ENCODE measurements around the gene RNF212. TPM values are rescaled to one million over a fixed set of nuclear protein-coding genes. Genes with fewer than 3 reads are reported as not detected.

Gene RNF212
- total and polyA plus RNA-seq, 2 of the 13 experiments (the other 11 are each of a cell fraction or from before 2014, with no cell fraction given) = not detected

DNA sequence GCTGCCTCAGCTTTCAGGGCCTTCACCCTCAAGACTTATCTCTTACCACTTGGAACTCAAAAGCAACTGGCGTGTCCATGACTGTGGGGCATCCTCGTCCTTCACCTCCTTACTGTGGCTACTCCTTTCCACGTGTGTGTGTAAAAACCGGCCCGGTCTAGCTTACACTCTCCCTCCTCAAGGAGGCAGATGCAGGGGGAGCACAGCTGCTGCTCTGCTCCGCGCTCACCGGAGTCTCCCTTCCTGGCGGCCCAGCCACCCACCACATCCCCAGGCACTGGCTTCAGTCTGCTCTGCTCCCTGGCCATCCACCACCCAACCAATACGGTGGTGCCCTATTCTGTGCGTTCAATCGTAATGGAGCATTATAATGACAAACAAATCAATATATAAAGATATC, 8.3 kb downstream of the RNF212 start:
- POLR2A ChIA-PET = no interaction called here
- CTCF ChIA-PET (ENCODE audit: low intra/inter-chr PET ratio, low total read pairs) = no interaction called here
- Histone ChIP-seq H2AFZ (ENCODE audit: low read length) (no peak overlapping the region), H3K4me1 (ENCODE audit: insufficient read depth, low read length) (peaks cover 10% of the 10 kb centered on the region), H3K36me3 (replicated peaks in 1 of 2; ENCODE audit: control insufficient read depth in 1 of 2, insufficient read depth in 2 of 2, low read length in 2 of 2) (no peaks in the 10 kb centered on the region), H3K4me3 (replicated peaks in 1 of 3; ENCODE audit: insufficient read depth in 1 of 3, low read depth in 2 of 3, low read length in 3 of 3) (no peak overlapping the region), H3K9me3 (ENCODE audit: low read length) (no peaks in the 10 kb centered on the region), H3K27me3 (ENCODE audit: control insufficient read depth in 1 of 2, insufficient read depth in 2 of 2, low read length in 2 of 2) (peaks cover 0 to 36% of the 10 kb centered on the region in 2 experiments; a peak in 4 of 5 replicates), H3K9ac (ENCODE audit: insufficient read depth, low read depth, low read length) (no peak overlapping the region), H3K4me2 (ENCODE audit: low read depth, low read length) (no peak overlapping the region), H4K20me1 (ENCODE audit: insufficient read depth, low read length) (no peaks in the 10 kb centered on the region), H3K79me2 (ENCODE audit: insufficient read depth, low read length) (no peaks in the 10 kb centered on the region), H3K27ac (ENCODE audit: extremely low read length, insufficient read depth, low read length) (no peak overlapping the region)
- in situ Hi-C loops (cut with HindIII; ENCODE audit: extremely low pct_ligation_motif_present, low pct_unique_long_range_greater_than_20kb) (no loop called here), intact Hi-C loops (cut with micrococcal nuclease; ENCODE audit: unreplicated experiment) (no loop called here)
- no TSS peak for BruUV-seq (replicated peaks)
- ATAC-seq (no peak), DNase-seq (ENCODE audit: low spot score) (no peak), FAIRE-seq (no peak)
- no peak for TF ChIP-seq ZNF20 (CRISPR knock-in tag; IDR thresholded peaks at IDR 0.05)
- TF ChIP-seq, protein P1, sequence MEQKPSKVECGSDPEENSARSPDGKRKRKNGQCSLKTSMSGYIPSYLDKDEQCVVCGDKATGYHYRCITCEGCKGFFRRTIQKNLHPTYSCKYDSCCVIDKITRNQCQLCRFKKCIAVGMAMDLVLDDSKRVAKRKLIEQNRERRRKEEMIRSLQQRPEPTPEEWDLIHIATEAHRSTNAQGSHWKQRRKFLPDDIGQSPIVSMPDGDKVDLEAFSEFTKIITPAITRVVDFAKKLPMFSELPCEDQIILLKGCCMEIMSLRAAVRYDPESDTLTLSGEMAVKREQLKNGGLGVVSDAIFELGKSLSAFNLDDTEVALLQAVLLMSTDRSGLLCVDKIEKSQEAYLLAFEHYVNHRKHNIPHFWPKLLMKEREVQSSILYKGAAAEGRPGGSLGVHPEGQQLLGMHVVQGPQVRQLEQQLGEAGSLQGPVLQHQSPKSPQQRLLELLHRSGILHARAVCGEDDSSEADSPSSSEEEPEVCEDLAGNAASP (CRISPR knock-in tag; IDR thresholded peaks at IDR 0.05; ENCODE audit: borderline replicate concordance) = no peak
- TF ChIP-seq, protein P2, sequence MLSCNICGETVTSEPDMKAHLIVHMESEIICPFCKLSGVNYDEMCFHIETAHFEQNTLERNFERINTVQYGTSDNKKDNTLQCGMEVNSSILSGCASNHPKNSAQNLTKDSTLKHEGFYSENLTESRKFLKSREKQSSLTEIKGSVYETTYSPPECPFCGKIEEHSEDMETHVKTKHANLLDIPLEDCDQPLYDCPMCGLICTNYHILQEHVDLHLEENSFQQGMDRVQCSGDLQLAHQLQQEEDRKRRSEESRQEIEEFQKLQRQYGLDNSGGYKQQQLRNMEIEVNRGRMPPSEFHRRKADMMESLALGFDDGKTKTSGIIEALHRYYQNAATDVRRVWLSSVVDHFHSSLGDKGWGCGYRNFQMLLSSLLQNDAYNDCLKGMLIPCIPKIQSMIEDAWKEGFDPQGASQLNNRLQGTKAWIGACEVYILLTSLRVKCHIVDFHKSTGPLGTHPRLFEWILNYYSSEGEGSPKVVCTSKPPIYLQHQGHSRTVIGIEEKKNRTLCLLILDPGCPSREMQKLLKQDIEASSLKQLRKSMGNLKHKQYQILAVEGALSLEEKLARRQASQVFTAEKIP (CRISPR knock-in tag; IDR thresholded peaks at IDR 0.05; ENCODE audit: borderline replicate concordance) = no peak
- TF ChIP-seq, protein P3, sequence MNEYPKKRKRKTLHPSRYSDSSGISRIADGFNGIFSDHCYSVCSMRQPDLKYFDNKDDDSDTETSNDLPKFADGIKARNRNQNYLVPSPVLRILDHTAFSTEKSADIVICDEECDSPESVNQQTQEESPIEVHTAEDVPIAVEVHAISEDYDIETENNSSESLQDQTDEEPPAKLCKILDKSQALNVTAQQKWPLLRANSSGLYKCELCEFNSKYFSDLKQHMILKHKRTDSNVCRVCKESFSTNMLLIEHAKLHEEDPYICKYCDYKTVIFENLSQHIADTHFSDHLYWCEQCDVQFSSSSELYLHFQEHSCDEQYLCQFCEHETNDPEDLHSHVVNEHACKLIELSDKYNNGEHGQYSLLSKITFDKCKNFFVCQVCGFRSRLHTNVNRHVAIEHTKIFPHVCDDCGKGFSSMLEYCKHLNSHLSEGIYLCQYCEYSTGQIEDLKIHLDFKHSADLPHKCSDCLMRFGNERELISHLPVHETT (CRISPR knock-in tag; conservative IDR thresholded peaks at IDR 0.05) = no peak
- no peak for TF ChIP-seq NR2F6 (IDR thresholded peaks at IDR 0.05)
- TF ChIP-seq NR2F6 (CRISPR knock-in tag; IDR thresholded peaks at IDR 0.05) = no peak
- TF ChIP-seq ZNF282 (IDR thresholded peaks at IDR 0.05; ENCODE audit: partially characterized antibody) = no peak
- TF ChIP-seq ISL2 (CRISPR knock-in tag; IDR thresholded peaks at IDR 0.05) = no peak
- TF ChIP-seq, protein P4, sequence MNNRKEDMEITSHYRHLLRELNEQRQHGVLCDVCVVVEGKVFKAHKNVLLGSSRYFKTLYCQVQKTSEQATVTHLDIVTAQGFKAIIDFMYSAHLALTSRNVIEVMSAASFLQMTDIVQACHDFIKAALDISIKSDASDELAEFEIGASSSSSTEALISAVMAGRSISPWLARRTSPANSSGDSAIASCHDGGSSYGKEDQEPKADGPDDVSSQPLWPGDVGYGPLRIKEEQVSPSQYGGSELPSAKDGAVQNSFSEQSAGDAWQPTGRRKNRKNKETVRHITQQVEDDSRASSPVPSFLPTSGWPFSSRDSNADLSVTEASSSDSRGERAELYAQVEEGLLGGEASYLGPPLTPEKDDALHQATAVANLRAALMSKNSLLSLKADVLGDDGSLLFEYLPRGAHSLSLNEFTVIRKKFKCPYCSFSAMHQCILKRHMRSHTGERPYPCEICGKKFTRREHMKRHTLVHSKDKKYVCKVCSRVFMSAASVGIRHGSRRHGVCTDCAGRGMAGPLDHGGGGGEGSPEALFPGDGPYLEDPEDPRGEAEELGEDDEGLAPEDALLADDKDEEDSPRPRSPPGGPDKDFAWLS (CRISPR knock-in tag; IDR thresholded peaks at IDR 0.05; ENCODE audit: borderline replicate concordance) = no peak
- TF ChIP-seq ZNF34 (CRISPR knock-in tag; IDR thresholded peaks at IDR 0.05; ENCODE audit: borderline replicate concordance) = no peak
- TF ChIP-seq ZIK1 (CRISPR knock-in tag; IDR thresholded peaks at IDR 0.05; ENCODE audit: borderline replicate concordance, low read depth) = no peak
- TF ChIP-seq ZNF501 (CRISPR knock-in tag; IDR thresholded peaks at IDR 0.05) = no peak
- WGBS (ENCODE audit: low lambda C conversion rate) = 58% methylated on average over 12 of the region's 12 CpGs

All from HepG2 (cell line).